ENCODE results near the gene GRM7.

Gene GRM7

DNA sequence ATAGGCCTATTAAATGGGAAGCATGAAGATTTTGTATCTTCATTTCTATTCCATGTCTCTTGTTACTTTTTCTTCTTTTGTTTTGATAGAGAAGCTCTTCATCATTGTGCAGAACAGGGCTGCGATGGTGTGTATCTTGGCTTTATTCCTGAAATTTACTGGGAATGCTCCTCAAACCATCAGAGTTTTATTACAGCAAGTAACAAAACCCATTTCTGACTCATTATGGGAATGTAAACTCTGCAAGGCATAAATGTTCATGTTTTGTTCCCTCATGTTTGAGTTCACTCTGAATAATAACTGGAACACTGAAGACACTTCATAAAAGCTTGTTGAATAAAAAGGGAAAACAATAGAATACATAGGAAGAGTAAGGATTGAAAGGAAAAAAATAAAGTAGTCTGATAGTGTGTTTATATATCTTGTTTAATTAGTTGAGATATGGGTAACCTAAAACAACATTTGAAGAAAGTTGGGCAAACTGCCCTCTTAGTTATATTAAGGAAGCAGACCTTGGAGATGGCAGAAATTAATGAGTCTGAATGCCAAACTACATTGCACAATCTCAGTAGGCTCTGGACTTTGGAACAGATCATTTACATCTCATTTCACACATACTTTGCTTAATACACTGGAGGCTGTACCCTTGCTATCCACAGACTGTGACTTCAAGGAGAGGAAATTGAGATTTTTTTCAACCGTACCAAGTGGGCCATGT, 521.5 kb downstream of the GRM7 start:
- no peak for DNase-seq (ENCODE audit: low spot score)
- 0 out of 3 replicates have a peak, but pooled peaks have one; percentile 12 for ATAC-seq (ENCODE audit: low read depth)
- no peaks in the 10 kb centered on the region for H3K9me3 ChIP-seq (ENCODE audit: severe bottlenecking)
- TF ChIP-seq, protein P1, sequence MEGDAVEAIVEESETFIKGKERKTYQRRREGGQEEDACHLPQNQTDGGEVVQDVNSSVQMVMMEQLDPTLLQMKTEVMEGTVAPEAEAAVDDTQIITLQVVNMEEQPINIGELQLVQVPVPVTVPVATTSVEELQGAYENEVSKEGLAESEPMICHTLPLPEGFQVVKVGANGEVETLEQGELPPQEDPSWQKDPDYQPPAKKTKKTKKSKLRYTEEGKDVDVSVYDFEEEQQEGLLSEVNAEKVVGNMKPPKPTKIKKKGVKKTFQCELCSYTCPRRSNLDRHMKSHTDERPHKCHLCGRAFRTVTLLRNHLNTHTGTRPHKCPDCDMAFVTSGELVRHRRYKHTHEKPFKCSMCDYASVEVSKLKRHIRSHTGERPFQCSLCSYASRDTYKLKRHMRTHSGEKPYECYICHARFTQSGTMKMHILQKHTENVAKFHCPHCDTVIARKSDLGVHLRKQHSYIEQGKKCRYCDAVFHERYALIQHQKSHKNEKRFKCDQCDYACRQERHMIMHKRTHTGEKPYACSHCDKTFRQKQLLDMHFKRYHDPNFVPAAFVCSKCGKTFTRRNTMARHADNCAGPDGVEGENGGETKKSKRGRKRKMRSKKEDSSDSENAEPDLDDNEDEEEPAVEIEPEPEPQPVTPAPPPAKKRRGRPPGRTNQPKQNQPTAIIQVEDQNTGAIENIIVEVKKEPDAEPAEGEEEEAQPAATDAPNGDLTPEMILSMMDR (IDR thresholded peaks at IDR 0.05; ENCODE audit: poor library complexity, severe bottlenecking) = no peak
- H3K27ac ChIP-seq (ENCODE audit: poor library complexity, severe bottlenecking) = no peak overlapping the region
- no peaks in the 10 kb centered on the region for H3K27me3 ChIP-seq (ENCODE audit: insufficient read depth, poor library complexity, severe bottlenecking)
- H3K4me1 ChIP-seq (ENCODE audit: insufficient read depth, poor library complexity, severe bottlenecking) = no peaks in the 10 kb centered on the region
- no peaks in the 10 kb centered on the region for H3K36me3 ChIP-seq (ENCODE audit: low read depth)
- H3K4me3 ChIP-seq (ENCODE audit: severe bottlenecking) = no peak overlapping the region

DNA sequence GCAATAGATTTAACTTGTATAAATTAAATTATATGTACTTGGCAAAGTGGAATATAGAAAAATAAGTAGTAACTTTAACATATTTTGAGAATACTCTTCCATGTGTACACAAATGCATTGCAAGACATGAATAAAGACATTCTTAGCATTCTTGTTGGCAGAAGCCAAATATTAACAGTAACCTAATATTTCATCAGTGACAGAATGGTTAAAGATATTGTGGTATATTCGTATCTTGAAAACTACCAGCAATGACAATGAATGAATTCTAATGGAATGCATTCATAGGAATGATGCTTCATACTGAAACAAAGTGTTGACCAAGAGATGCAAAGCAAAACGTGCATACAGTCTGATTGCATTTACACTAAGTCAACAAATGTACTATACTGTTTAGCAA, 524.7 kb downstream of the GRM7 start:
- Histone ChIP-seq H3K27me3 (ENCODE audit: insufficient read depth, poor library complexity, severe bottlenecking) (no peaks in the 10 kb centered on the region), H3K27ac (ENCODE audit: poor library complexity, severe bottlenecking) (no peak overlapping the region), H3K9me3 (ENCODE audit: severe bottlenecking) (no peaks in the 10 kb centered on the region), H3K4me1 (ENCODE audit: insufficient read depth, poor library complexity, severe bottlenecking) (no peaks in the 10 kb centered on the region), H3K36me3 (ENCODE audit: low read depth) (no peaks in the 10 kb centered on the region), H3K4me3 (ENCODE audit: severe bottlenecking) (no peak overlapping the region)
- DNase-seq (ENCODE audit: low spot score) (no peak), ATAC-seq (ENCODE audit: low read depth) (no peak)
- TF ChIP-seq, protein P1 (IDR thresholded peaks at IDR 0.05; ENCODE audit: poor library complexity, severe bottlenecking) = no peak

DNA sequence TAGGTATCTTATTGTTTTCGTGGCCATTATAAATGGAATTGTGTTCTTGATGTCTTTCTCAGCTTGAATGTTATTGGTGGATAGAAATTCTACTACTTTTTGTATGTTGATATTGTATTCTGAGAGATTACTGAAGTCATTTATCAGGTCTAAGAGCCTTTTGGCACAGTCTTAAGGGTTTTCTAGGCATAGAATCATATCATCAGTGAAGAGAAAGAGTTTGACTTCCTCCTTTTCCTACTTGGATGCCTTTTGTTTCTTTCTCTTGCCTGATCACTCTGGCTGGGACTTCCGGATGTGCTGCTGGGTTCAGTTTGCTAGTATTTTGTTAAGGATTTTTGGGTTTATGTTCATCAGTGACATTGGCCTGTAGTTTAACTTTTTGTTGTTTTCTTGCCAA, 527.1 kb downstream of the GRM7 start:
- ATAC-seq (ENCODE audit: low read depth) = no peak

DNA sequence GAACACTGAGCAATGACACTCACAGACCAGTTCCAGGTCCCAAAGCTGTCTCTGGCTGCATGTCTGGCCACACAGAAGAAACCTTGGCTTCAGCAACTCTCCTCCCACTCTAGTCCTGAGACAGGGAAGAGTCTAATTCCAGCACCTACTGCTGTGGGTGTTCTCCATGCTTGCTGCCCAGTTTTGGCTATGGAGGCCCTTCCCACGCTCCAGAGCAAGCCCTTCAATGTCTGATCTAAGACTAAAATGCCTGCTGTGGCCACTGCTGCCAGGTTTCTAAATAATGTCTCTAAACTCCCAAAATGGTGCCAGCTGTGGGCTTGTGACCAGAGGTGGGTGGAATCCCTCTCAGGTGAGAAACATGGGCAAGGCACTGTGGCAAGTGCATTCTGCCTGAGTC, 531.3 kb downstream of the GRM7 start:
- Histone ChIP-seq H3K4me3 (ENCODE audit: severe bottlenecking) (no peak overlapping the region), H3K36me3 (ENCODE audit: low read depth) (no peaks in the 10 kb centered on the region), H3K9me3 (ENCODE audit: severe bottlenecking) (no peaks in the 10 kb centered on the region), H3K27me3 (ENCODE audit: insufficient read depth, poor library complexity, severe bottlenecking) (no peaks in the 10 kb centered on the region), H3K27ac (ENCODE audit: poor library complexity, severe bottlenecking) (no peak overlapping the region), H3K4me1 (ENCODE audit: insufficient read depth, poor library complexity, severe bottlenecking) (no peaks in the 10 kb centered on the region)
- TF ChIP-seq, protein P1 (IDR thresholded peaks at IDR 0.05; ENCODE audit: poor library complexity, severe bottlenecking) = no peak
- ATAC-seq (ENCODE audit: low read depth) (no peak), DNase-seq (ENCODE audit: low spot score) (no peak)

More for the DNA sequence above, 527.1 kb downstream of the GRM7 start:
- Histone ChIP-seq H3K9me3 (ENCODE audit: severe bottlenecking) (no peaks in the 10 kb centered on the region), H3K36me3 (ENCODE audit: low read depth) (no peaks in the 10 kb centered on the region), H3K27me3 (ENCODE audit: insufficient read depth, poor library complexity, severe bottlenecking) (no peaks in the 10 kb centered on the region), H3K27ac (ENCODE audit: poor library complexity, severe bottlenecking) (no peak overlapping the region), H3K4me1 (ENCODE audit: insufficient read depth, poor library complexity, severe bottlenecking) (no peaks in the 10 kb centered on the region), H3K4me3 (ENCODE audit: severe bottlenecking) (no peak overlapping the region)
- no peak for DNase-seq (ENCODE audit: low spot score)
- TF ChIP-seq, protein P1 (IDR thresholded peaks at IDR 0.05; ENCODE audit: poor library complexity, severe bottlenecking) = no peak

DNA sequence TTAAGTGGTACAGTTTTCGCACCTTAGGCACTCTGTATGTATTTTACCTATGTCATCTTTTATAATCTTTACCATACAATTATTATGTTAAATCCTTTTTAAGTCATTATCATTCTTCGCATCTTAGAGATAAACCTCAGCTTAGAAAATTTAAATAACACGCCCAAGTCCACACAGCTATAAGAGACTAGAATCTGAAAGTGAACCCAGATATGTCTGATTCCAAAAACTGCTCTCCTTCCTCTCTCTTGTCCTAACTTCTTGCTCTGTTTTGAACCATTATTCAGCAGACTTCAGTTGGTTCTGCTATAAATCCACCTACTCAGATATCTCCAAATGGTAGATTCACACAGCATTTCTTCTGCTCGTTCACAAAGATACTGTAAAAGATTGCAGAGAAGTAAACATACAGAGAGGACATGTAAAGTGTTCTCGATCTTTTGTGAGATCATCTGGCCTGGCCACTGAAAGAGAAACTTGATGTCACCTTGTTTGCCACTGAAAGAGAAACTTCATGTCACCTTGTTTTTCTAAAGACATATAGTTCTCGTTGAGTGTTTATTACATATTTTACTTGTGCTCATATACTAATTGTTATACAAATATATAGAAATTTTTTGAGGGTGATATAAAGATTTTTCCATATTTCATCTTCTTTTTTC, 533.2 kb downstream of the GRM7 start:
- Histone ChIP-seq H3K4me1 (ENCODE audit: insufficient read depth, poor library complexity, severe bottlenecking) (no peaks in the 10 kb centered on the region), H3K27me3 (ENCODE audit: insufficient read depth, poor library complexity, severe bottlenecking) (no peaks in the 10 kb centered on the region), H3K27ac (ENCODE audit: poor library complexity, severe bottlenecking) (no peak overlapping the region), H3K36me3 (ENCODE audit: low read depth) (no peaks in the 10 kb centered on the region), H3K9me3 (ENCODE audit: severe bottlenecking) (no peaks in the 10 kb centered on the region), H3K4me3 (ENCODE audit: severe bottlenecking) (no peak overlapping the region)
- TF ChIP-seq, protein P1 (IDR thresholded peaks at IDR 0.05; ENCODE audit: poor library complexity, severe bottlenecking) = no peak
- DNase-seq (ENCODE audit: low spot score) (no peak), ATAC-seq (ENCODE audit: low read depth) (no peak)

Measured in RWPE2 (cell line).